Esophagus squamous epithelium (tissue), 4 donors: ENCODE results near the gene CNTNAP5.

Source experiments
- CTCF ChIP-seq, 6 experiments: fragments of 450-650 bp in 4 of 6; fragments of 200-600 bp in 2 of 6; sonication (generic) in 2 of 6; IDR thresholded peaks; one replicate each; pipeline ENCODE4 v1.5.1; 2016 to 2019; ENCODE audit warnings: antibody characterized with exemption in 6 of 6, mild to moderate bottlenecking in 4 of 6, moderate library complexity in 4 of 6
- POLR2A ChIP-seq, 4 donors: fragments of 450-650 bp; IDR thresholded peaks; one replicate each; pipeline ENCODE4 v1.6.1; 2017; ENCODE audit warnings: antibody characterized with exemption in 4 of 4, mild to moderate bottlenecking in 4 of 4, moderate library complexity in 3 of 4

GRCh38 chr2:124024561-124025170 is 421 bp upstream of the CNTNAP5 start:
- TF ChIP-seq POLR2A (IDR thresholded peaks at IDR 0.05) (no peak), CTCF (IDR thresholded peaks at IDR 0.05) (no peak)
